DOHH2 (cell line): ENCODE data around the gene FAM78B.

ENCODE experiments used
- H3F3A ChIP-seq: fragments of 200-600 bp; sonication (generic), shearing (Covaris generic); 2 replicates; pipeline ENCODE4 v1.6.0; 2016; ENCODE audit warnings: antibody characterized with exemption, mild to moderate bottlenecking; ENCODE audit not compliant: control insufficient read depth, insufficient read depth
- H3K27ac ChIP-seq: fragments of 200-600 bp; sonication (generic); 2 replicates; pipeline ENCODE4 v1.5.1; 2014; ENCODE audit warnings: low read depth, mild to moderate bottlenecking, low read length, moderate library complexity
- H3K27me3 ChIP-seq: fragments of 200-600 bp; sonication (generic); 2 replicates; pipeline ENCODE4 v1.6.1; 2014; ENCODE audit warnings: mild to moderate bottlenecking, low read length, mixed read lengths; ENCODE audit not compliant: control insufficient read depth
- H3K36me3 ChIP-seq: fragments of 200-600 bp; sonication (generic); 2 replicates; pipeline ENCODE4 v1.6.1; 2014; ENCODE audit warnings: mild to moderate bottlenecking, low read length, moderate library complexity, mixed read lengths; ENCODE audit not compliant: control insufficient read depth
- H3K4me1 ChIP-seq: fragments of 200-600 bp; sonication (generic); 2 replicates; pipeline ENCODE4 v1.6.1; 2014; ENCODE audit warnings: mild to moderate bottlenecking, low read length, mixed read lengths; ENCODE audit not compliant: control insufficient read depth
- H3K4me2 ChIP-seq: fragments of 200-600 bp; sonication (generic); 2 replicates; pipeline ENCODE4 v1.6.0; 2014; ENCODE audit warnings: mild to moderate bottlenecking, low read length, moderate library complexity
- H3K4me3 ChIP-seq: fragments of 200-600 bp; sonication (generic); 2 replicates; pipeline ENCODE4 v1.5.1; 2014; ENCODE audit warnings: mild to moderate bottlenecking, low read length, mixed read lengths
- H3K79me2 ChIP-seq: fragments of 200-600 bp; sonication (generic); 2 replicates; pipeline ENCODE4 v1.6.1; 2014; ENCODE audit warnings: mild to moderate bottlenecking, low read length, mixed read lengths; ENCODE audit not compliant: control insufficient read depth
- H3K9me2 ChIP-seq: fragments of 200-600 bp; sonication (generic); replicated peaks from 2 replicates; pipeline ENCODE4 v1.6.1; 2014; ENCODE audit warnings: mild to moderate bottlenecking, low read length, mixed read lengths; ENCODE audit not compliant: control insufficient read depth
- H3K9me3 ChIP-seq: fragments of 200-600 bp; sonication (generic); 2 replicates; pipeline ENCODE4 v1.6.1; 2014; ENCODE audit warnings: antibody characterized with exemption, low read length, mixed read lengths; ENCODE audit not compliant: control insufficient read depth, insufficient read depth
- H4K20me1 ChIP-seq: fragments of 200-600 bp; sonication (generic); 2 replicates; pipeline ENCODE4 v1.6.0; 2014; ENCODE audit warnings: low read depth, mild to moderate bottlenecking, antibody characterized with exemption, low read length, moderate library complexity; ENCODE audit not compliant: control insufficient read depth, insufficient read depth
- EZH2phosphoT487 ChIP-seq: fragments of 200-600 bp; sonication (generic); IDR thresholded peaks from 2 replicates; pipeline ENCODE4 v1.6.1; 2017; ENCODE audit warnings: borderline replicate concordance, mild to moderate bottlenecking, antibody characterized with exemption, low read length, moderate library complexity, mixed read lengths
- TF ChIP-seq, protein P1 (sequence below): fragments of 200-600 bp; sonication (generic); IDR thresholded peaks from one replicate; pipeline ENCODE4 v1.5.1; 2014; ENCODE audit warnings: antibody characterized with exemption, mild to moderate bottlenecking, low read depth, low read length; ENCODE audit not compliant: poor library complexity, severe bottlenecking

The FAM78B gene

DNA sequence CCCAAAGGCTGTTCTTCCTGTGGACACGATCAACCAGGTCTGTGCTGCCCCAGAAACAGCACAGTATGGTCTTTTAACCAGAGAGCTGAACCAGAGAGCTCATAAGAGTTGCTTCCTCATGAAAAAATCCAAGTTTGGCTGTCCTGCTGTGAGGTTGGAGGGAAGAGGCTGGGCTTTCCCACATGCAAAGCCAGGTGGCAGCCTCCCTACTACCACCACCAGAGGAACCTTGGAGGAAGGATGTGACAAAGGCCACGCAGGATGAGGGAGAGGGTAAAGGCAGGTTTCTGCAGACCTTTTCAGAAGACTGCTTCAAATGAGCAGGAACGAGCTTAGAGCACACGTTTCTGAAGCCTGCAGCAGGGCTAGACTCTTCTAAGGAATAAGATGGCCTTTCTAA is 27.1 kb downstream of the FAM78B start:
- Histone ChIP-seq H3K4me3 (no peak overlapping the region), H3K27me3 (peaks cover 3% of the 10 kb centered on the region; the same call in 1 of the 2 replicates), H3K27ac (no peak overlapping the region), H3K4me1 (no peaks in the 10 kb centered on the region), H3K79me2 (no peaks in the 10 kb centered on the region), H3K4me2 (no peak overlapping the region), H3F3A (no peaks in the 10 kb centered on the region), H3K36me3 (no peaks in the 10 kb centered on the region), H3K9me3 (no peaks in the 10 kb centered on the region), H3K9me2 (no peaks in the 10 kb centered on the region), H4K20me1 (no peaks in the 10 kb centered on the region)
- TF ChIP-seq, protein P1, sequence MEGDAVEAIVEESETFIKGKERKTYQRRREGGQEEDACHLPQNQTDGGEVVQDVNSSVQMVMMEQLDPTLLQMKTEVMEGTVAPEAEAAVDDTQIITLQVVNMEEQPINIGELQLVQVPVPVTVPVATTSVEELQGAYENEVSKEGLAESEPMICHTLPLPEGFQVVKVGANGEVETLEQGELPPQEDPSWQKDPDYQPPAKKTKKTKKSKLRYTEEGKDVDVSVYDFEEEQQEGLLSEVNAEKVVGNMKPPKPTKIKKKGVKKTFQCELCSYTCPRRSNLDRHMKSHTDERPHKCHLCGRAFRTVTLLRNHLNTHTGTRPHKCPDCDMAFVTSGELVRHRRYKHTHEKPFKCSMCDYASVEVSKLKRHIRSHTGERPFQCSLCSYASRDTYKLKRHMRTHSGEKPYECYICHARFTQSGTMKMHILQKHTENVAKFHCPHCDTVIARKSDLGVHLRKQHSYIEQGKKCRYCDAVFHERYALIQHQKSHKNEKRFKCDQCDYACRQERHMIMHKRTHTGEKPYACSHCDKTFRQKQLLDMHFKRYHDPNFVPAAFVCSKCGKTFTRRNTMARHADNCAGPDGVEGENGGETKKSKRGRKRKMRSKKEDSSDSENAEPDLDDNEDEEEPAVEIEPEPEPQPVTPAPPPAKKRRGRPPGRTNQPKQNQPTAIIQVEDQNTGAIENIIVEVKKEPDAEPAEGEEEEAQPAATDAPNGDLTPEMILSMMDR = no peak
- TF ChIP-seq EZH2phosphoT487 = no peak

GRCh38 chr1:166136699-166137401 is 30.0 kb downstream of the FAM78B start:
- TF ChIP-seq, protein P1 = no peak
- no peak for TF ChIP-seq EZH2phosphoT487
- H3K4me3 ChIP-seq = no peak overlapping the region
- no peak overlapping the region for H3K4me2 ChIP-seq
- H3K27me3 ChIP-seq = peaks cover 3% of the 10 kb centered on the region; the same call in 1 of the 2 replicates
- no peaks in the 10 kb centered on the region for H4K20me1 ChIP-seq
- H3K36me3 ChIP-seq = no peaks in the 10 kb centered on the region
- no peaks in the 10 kb centered on the region for H3F3A ChIP-seq
- H3K4me1 ChIP-seq = no peaks in the 10 kb centered on the region
- H3K9me3 ChIP-seq = no peaks in the 10 kb centered on the region
- no peak overlapping the region for H3K27ac ChIP-seq
- H3K79me2 ChIP-seq = no peaks in the 10 kb centered on the region
- H3K9me2 ChIP-seq = no peaks in the 10 kb centered on the region

DNA sequence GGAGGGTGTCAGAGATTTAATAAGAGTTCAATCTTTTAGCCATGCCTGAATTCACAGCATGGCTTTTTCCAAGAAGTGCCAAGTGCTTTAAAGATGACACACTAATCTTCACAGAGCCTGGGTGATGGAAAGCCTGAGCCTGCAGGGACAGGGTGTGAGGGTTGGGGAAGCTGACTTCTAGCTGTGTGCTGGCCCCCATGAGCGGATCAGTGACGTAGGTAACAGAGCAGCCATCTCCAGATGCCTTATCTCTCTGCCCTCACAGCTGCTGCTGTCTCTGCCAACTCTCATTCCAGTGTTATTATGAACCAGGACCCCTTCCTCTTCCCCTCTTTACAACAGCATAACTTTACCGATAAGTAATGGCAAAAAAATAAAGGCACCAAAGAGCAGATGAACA is 30.6 kb downstream of the FAM78B start:
- H3K4me2 ChIP-seq = no peak overlapping the region
- H3K9me2 ChIP-seq = no peaks in the 10 kb centered on the region
- no peak overlapping the region for H3K27ac ChIP-seq
- TF ChIP-seq, protein P1 = no peak
- TF ChIP-seq EZH2phosphoT487 = no peak
- H3K4me1 ChIP-seq = no peaks in the 10 kb centered on the region
- no peaks in the 10 kb centered on the region for H4K20me1 ChIP-seq
- no peaks in the 10 kb centered on the region for H3K79me2 ChIP-seq
- H3K27me3 ChIP-seq = peaks cover 3% of the 10 kb centered on the region; the same call in 1 of the 2 replicates
- H3F3A ChIP-seq = no peaks in the 10 kb centered on the region
- H3K4me3 ChIP-seq = no peak overlapping the region
- H3K9me3 ChIP-seq = no peaks in the 10 kb centered on the region
- H3K36me3 ChIP-seq = no peaks in the 10 kb centered on the region
